ENCODE data around the gene RCOR1. TPM values are rescaled to one million over a fixed set of nuclear protein-coding genes. Genes with fewer than 3 reads are reported as not detected.
"Not testable (repeated sequence)": the region's sequence is repeated elsewhere in the genome, so short reads cannot be mapped to it uniquely, and the experiment has no call there.

Gene RCOR1
- total and polyA plus RNA-seq, 9 donors = 7.2 to 22.3 (median 18.3) TPM

DNA sequence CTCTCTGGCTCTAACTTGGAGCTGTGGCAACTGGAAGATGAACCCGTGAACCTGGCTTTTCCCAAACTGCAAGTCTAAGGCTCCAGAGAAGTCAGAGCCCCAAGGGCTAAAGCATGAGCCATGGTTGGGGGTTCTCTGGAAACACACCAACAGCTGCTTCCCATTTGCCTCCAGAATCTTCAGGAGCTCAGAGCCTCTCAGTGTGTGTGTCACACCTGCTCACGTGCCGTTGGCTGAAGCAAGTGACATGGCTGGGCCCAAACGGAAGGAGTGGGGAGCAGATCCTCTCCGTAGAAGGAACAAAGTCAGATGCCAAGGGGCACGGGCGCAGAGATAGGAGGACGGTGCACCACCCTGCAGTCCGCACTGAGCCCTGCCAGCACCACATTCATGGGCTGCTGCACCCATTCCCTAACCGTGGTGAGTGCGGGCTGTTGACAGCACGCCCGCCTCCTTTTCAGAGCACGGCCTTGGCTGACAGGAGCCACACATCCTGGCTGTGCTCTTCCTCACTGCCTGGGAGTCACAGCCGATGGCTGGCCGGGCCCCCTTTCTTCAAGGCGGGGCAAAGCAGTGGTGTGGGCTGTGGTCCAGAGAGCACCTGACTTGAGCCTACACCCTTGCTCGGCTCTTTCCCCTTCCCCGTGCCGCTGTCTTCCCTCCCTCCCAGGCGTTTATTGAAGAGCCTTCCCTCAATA lies 168.2 kb downstream of the RCOR1 start:
- Histone ChIP-seq H3K4me3 (no peak overlapping the region), H3K4me1 (ENCODE audit: insufficient read depth) (no peaks in the 10 kb centered on the region), H3K27me3 (no peaks in the 10 kb centered on the region), H3K27ac (no peak overlapping the region), H3K9me3 (no peaks in the 10 kb centered on the region), H3K36me3 (no peaks in the 10 kb centered on the region)
- DNase-seq = no peak
- no peak for TF ChIP-seq EP300 (IDR thresholded peaks at IDR 0.05)
- intact Hi-C loops (cut with DNase I) = no loop called here
- WGBS, 3 donors = 36 to 50% (median 39%) methylated on average over 21 of the region's 21 CpGs

DNA sequence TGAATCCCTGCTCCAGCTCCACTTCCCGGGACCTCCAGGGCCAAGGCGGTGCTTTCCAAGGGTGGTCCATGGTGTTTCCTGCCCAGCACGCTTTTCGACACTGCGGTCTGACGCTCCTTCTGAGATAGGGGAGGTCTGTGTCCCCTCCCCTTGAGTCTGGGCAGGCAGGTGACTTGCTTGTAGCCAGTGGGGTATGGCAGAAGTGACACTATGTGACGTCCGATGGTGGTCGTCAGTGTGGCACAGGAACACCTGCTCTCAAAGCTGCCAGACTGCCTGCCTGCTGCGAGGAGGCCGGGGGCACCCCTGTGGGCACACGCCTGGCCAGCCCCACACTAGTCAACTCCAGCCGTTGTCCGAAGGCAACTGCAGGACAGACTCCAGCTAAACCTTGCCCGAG lies 168.8 kb downstream of the RCOR1 start:
- Histone ChIP-seq H3K9me3 (no peaks in the 10 kb centered on the region), H3K27me3 (no peaks in the 10 kb centered on the region), H3K36me3 (no peaks in the 10 kb centered on the region), H3K27ac (no peak overlapping the region), H3K4me3 (no peak overlapping the region), H3K4me1 (ENCODE audit: insufficient read depth) (no peaks in the 10 kb centered on the region)
- DNase-seq = no peak
- TF ChIP-seq EP300 (IDR thresholded peaks at IDR 0.05) (no peak), POLR2A (IDR thresholded peaks at IDR 0.05) (no peak), CTCF (IDR thresholded peaks at IDR 0.05) (no peak)
- intact Hi-C loops (cut with DNase I) = no loop called here
- 51 to 60% (median 52%) methylated on average over 15 of the region's 15 CpGs for WGBS, 3 donors

GRCh38 chr14:102764220-102764671 lies 171.8 kb downstream of the RCOR1 start:
- Histone ChIP-seq H3K27me3 (no peaks in the 10 kb centered on the region), H3K27ac (no peak overlapping the region), H3K4me1 (ENCODE audit: insufficient read depth) (no peaks in the 10 kb centered on the region), H3K9me3 (no peaks in the 10 kb centered on the region), H3K4me3 (no peak overlapping the region), H3K36me3 (no peaks in the 10 kb centered on the region)
- intact Hi-C loops (cut with DNase I) = no loop called here
- TF ChIP-seq EP300 (IDR thresholded peaks at IDR 0.05) (no peak), CTCF (IDR thresholded peaks at IDR 0.05) (no peak), POLR2A (IDR thresholded peaks at IDR 0.05) (no peak)
- WGBS, 3 donors = 70 to 74% (median 71%) methylated on average over 11 of the region's 11 CpGs
- DNase-seq = no peak

GRCh38 chr14:102765770-102766169 lies 173.3 kb downstream of the RCOR1 start:
- WGBS, 3 donors = 85 to 90% (median 89%) methylated on average over 7 to 8 of the region's 8 CpGs
- intact Hi-C loops (cut with DNase I); H3K36me3 ChIP-seq: not testable (repeated sequence)

DNA sequence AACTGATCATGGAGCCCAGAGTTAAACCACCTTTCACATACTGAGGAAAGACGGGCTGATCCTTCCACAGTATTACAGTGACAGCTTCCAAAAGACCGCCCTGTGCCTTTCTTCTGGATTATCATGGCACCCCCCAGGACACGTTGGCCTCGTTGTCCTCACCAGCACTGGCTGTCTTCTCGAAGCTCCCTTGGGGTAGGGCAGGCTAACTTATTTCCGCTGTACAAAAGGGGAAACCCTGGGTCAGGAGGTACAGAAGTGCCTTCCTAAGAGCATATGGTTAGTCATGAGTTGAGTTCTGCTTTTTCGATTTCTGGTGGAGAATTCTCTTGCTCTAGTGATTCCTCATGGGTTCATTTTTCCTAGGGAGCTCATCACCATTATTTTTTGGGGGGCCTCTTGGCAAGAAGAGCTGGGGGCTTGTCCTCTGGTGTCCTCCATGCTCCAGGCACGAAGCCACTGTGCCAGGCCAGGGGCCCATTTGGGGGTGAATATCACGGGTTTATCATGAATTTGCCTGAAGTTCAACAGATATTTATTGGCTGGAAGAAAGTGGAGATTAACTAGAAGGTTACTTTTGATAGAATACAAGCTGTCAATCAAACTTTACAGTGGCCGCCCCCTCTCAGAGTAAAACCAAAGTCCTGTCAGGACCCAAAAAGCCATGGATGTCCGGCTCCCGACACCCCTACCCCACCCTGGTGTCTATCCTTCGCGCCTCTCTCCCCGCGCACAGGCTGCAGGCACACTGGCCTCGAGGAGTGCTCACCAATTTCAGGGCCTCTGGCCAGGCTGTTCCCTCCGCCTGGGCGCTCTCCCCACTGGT lies 176.0 kb downstream of the RCOR1 start:
- TF ChIP-seq POLR2A (IDR thresholded peaks at IDR 0.05) = no peak
- no peak for TF ChIP-seq EP300 (IDR thresholded peaks at IDR 0.05)
- no peak for TF ChIP-seq CTCF (IDR thresholded peaks at IDR 0.05)
- Histone ChIP-seq H3K9me3 (no peaks in the 10 kb centered on the region), H3K27ac (no peak overlapping the region), H3K4me3 (no peak overlapping the region), H3K27me3 (no peaks in the 10 kb centered on the region), H3K4me1 (ENCODE audit: insufficient read depth) (no peaks in the 10 kb centered on the region), H3K36me3 (no peaks in the 10 kb centered on the region)
- intact Hi-C loops (cut with DNase I) = no loop called here
- DNase-seq = no peak
- WGBS, 3 donors = 86 to 91% (median 90%) methylated on average over 19 of the region's 19 CpGs

More at GRCh38 chr14:102765770-102766169, 173.3 kb downstream of the RCOR1 start:
- H3K4me3 ChIP-seq; H3K4me1 ChIP-seq (ENCODE audit: insufficient read depth); H3K27me3 ChIP-seq; H3K27ac ChIP-seq; H3K9me3 ChIP-seq; DNase-seq: not testable (repeated sequence)

All from ovary (tissue), 9 donors.